ENCODE results near the gene CARHSP1. TPM values are rescaled to one million over a fixed set of nuclear protein-coding genes. Genes with fewer than 3 reads are reported as not detected.

CARHSP1 gene
- polyA plus RNA-seq, 3 donors: 32.0 to 60.3 (median 52.0) TPM

DNA sequence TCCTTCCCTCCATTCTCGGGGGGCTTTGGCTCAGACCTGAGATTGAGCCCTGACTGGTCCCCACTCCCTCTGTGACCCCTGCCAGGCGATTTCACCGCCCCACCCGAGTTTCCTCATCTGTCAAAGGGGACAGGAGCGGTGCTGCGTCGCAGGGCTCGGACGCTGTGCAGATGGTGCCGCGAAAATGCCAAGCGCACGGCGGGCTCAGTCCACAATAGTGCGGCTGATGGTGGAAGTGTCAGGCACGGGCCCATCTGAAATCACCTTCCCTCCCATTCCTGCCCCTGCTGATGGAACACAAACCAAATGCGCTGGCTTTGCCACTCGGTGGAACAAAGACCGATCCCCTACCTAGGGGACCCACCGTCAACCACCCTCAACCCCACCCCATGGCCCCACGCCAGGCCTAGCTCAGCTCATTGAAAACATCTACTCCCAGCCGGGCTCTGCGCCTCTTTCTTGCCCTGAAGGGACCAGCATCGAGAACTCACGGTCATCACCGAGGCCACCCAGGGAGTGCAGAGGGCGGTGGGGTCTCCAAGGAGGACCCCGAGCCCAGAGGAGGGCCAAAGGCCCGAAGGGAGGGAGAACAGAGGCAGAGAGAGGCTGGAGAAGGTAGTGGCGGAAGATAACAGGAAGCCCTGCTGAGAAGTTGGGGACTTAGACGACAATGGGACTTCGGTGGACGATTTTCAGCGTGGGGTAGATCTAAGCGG is 1.4 kb downstream of the CARHSP1 start:
- WGBS (ENCODE audit: insufficient coverage): 9% methylated on average over 33 of the region's 35 CpGs

DNA sequence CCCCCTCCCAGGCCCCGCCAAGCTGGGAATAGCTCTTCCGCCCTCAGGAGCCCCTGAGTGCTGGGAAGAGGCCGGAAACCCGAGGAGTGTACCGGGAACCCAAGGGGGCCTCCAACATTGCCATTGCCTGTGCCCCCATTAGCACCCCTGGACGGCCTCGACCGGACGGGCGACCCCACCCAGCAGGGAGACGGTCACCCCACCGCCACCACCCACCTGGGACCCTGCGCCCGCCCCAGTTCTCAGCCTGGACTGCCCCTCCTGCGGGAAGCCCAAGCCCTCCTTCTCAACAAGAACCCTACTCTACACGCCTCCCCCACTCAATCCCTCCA is 2.0 kb downstream of the CARHSP1 start:
- peak overlapping the region; percentile 73 for H3K9ac ChIP-seq (ENCODE audit: insufficient read depth, low read length, poor library complexity, severe bottlenecking)
- no peak overlapping the region for H2AFZ ChIP-seq (ENCODE audit: insufficient read depth, low read depth, low read length, poor library complexity, severe bottlenecking)
- H3K4me1 ChIP-seq (ENCODE audit: control insufficient read depth in 1 of 2, insufficient read depth in 2 of 2, low read length in 2 of 2): peaks cover 38 to 56% of the 10 kb centered on the region in 2 donors
- Mint-ChIP-seq H3K9me3 (no peaks in the 10 kb centered on the region), H3K27me3 (ENCODE audit: low read depth in 3 of 3) (peaks cover 0 to 3% (median 2%) of the 10 kb centered on the region in 3 donors), H3K4me3 (peak overlapping the region; percentile 93 to 96), H3K4me1 (peaks cover 54% of the 10 kb centered on the region), H3K36me3 (peaks cover 2 to 5% of the 10 kb centered on the region in 2 donors), H3K27ac (peak overlapping the region in 3 of 7 donors; percentile 70 to 77 (median 71))
- H3K79me2 ChIP-seq (ENCODE audit: insufficient read depth, low read length): peaks cover 63% of the 10 kb centered on the region
- H3K4me3 ChIP-seq (replicated peaks in 1 of 3; ENCODE audit: low read depth in 2 of 3, low read length in 3 of 3): peak overlapping the region in 2 of 3 experiments; percentile 83 to 90
- no peaks in the 10 kb centered on the region for H3K27me3 ChIP-seq (ENCODE audit: control insufficient read depth in 2 of 2, insufficient read depth in 2 of 2, low read length in 2 of 2)
- no peak overlapping the region for H3K27ac ChIP-seq (ENCODE audit: low read depth in 1 of 2, low read length in 2 of 2)
- intact Hi-C loops (cut with micrococcal nuclease): loop anchor here (5.0 to 10.0 kb wide), 2 partner anchors 70 to 192 kb away; partner anchors contain the start of genes ABAT (in 1 of the 2), PMM2 (in 1 of the 2) and TMEM186 (in 1 of the 2)
- H4K20me1 ChIP-seq (ENCODE audit: insufficient read depth, low read length): peaks cover 67% of the 10 kb centered on the region
- H3K36me3 ChIP-seq (replicated peaks in 1 of 2; ENCODE audit: control insufficient read depth in 1 of 2, insufficient read depth in 2 of 2, low read length in 2 of 2): no peaks in the 10 kb centered on the region
- H3K4me2 ChIP-seq (replicated peaks; ENCODE audit: extremely low read depth, low read length, poor library complexity, severe bottlenecking): peak overlapping the region; percentile 78
- H3K9me3 ChIP-seq (replicated peaks in 1 of 2; ENCODE audit: control insufficient read depth in 1 of 2, insufficient read depth in 1 of 2, low read length in 2 of 2): no peaks in the 10 kb centered on the region
- no peak for DNase-seq
- WGBS (ENCODE audit: insufficient coverage): 61% methylated on average over 15 of the region's 16 CpGs
- TF ChIP-seq, protein P1, sequence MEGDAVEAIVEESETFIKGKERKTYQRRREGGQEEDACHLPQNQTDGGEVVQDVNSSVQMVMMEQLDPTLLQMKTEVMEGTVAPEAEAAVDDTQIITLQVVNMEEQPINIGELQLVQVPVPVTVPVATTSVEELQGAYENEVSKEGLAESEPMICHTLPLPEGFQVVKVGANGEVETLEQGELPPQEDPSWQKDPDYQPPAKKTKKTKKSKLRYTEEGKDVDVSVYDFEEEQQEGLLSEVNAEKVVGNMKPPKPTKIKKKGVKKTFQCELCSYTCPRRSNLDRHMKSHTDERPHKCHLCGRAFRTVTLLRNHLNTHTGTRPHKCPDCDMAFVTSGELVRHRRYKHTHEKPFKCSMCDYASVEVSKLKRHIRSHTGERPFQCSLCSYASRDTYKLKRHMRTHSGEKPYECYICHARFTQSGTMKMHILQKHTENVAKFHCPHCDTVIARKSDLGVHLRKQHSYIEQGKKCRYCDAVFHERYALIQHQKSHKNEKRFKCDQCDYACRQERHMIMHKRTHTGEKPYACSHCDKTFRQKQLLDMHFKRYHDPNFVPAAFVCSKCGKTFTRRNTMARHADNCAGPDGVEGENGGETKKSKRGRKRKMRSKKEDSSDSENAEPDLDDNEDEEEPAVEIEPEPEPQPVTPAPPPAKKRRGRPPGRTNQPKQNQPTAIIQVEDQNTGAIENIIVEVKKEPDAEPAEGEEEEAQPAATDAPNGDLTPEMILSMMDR (IDR thresholded peaks at IDR 0.05): no peak

More for the DNA sequence above, 1.4 kb downstream of the CARHSP1 start:
- H3K9me3 Mint-ChIP-seq: no peaks in the 10 kb centered on the region
- Histone ChIP-seq H3K4me3 (replicated peaks in 1 of 3; ENCODE audit: low read depth in 2 of 3, low read length in 3 of 3) (peak overlapping the region; percentile 83 to 90 (median 84)), H3K36me3 (replicated peaks in 1 of 2; ENCODE audit: control insufficient read depth in 1 of 2, insufficient read depth in 2 of 2, low read length in 2 of 2) (no peaks in the 10 kb centered on the region), H4K20me1 (ENCODE audit: insufficient read depth, low read length) (peaks cover 61% of the 10 kb centered on the region), H3K4me2 (replicated peaks; ENCODE audit: extremely low read depth, low read length, poor library complexity, severe bottlenecking) (peak overlapping the region; percentile 78), H2AFZ (ENCODE audit: insufficient read depth, low read depth, low read length, poor library complexity, severe bottlenecking) (peak overlapping the region; percentile 89), H3K79me2 (ENCODE audit: insufficient read depth, low read length) (peaks cover 59% of the 10 kb centered on the region), H3K4me1 (ENCODE audit: control insufficient read depth in 1 of 2, insufficient read depth in 2 of 2, low read length in 2 of 2) (peaks cover 38 to 58% of the 10 kb centered on the region in 2 donors), H3K9ac (ENCODE audit: insufficient read depth, low read length, poor library complexity, severe bottlenecking) (peak overlapping the region; percentile 73), H3K27ac (ENCODE audit: low read depth in 1 of 2, low read length in 2 of 2) (peak overlapping the region in 1 of 2 donors; percentile 70), H3K27me3 (ENCODE audit: control insufficient read depth in 2 of 2, insufficient read depth in 2 of 2, low read length in 2 of 2) (no peaks in the 10 kb centered on the region), H3K9me3 (replicated peaks in 1 of 2; ENCODE audit: control insufficient read depth in 1 of 2, insufficient read depth in 1 of 2, low read length in 2 of 2) (no peaks in the 10 kb centered on the region)
- TF ChIP-seq, protein P1 (IDR thresholded peaks at IDR 0.05): no peak
- intact Hi-C loops (cut with micrococcal nuclease): loop anchor here (5.0 to 10.0 kb wide), 2 partner anchors 70 to 193 kb away; partner anchors contain the start of genes ABAT (in 1 of the 2), PMM2 (in 1 of the 2) and TMEM186 (in 1 of the 2)
- peak overlapping the region; percentile 93 to 96 for H3K4me3 Mint-ChIP-seq
- peak overlapping the region; percentile 54 to 79 (median 70) for H3K27ac Mint-ChIP-seq
- peaks cover 0 to 3% (median 2%) of the 10 kb centered on the region in 3 donors for H3K27me3 Mint-ChIP-seq (ENCODE audit: low read depth in 3 of 3)
- H3K36me3 Mint-ChIP-seq: peaks cover 2 to 5% of the 10 kb centered on the region in 2 donors
- peaks cover 54% of the 10 kb centered on the region for H3K4me1 Mint-ChIP-seq
- no peak for DNase-seq
